Glutamatergic neuron (in vitro differentiated cells): Measurements from ENCODE around the gene CHTF18. TPM values are rescaled to one million over a fixed set of nuclear protein-coding genes. Genes with fewer than 3 reads are reported as not detected.

Experiments
- DNase-seq: peaks from one replicate; pipeline ENCODE4 v3.0.0; 2022
- H3K27ac Mint-ChIP-seq: one replicate; pipeline ENCODE4 v1.8.0; 2020; ENCODE audit warnings: mild to moderate bottlenecking, mixed read lengths, inconsistent platforms; ENCODE audit not compliant: unreplicated experiment
- H3K27me3 Mint-ChIP-seq: one replicate; pipeline ENCODE4 v1.8.0; 2020; ENCODE audit warnings: mild to moderate bottlenecking, moderate library complexity, mixed read lengths, inconsistent platforms; ENCODE audit not compliant: unreplicated experiment
- H3K36me3 Mint-ChIP-seq: one replicate; pipeline ENCODE4 v1.8.0; 2020; ENCODE audit warnings: mild to moderate bottlenecking, mixed read lengths, inconsistent platforms; ENCODE audit not compliant: unreplicated experiment
- H3K4me1 Mint-ChIP-seq: one replicate; pipeline ENCODE4 v1.8.0; 2020; ENCODE audit warnings: mild to moderate bottlenecking, low read depth, mixed read lengths, inconsistent platforms; ENCODE audit not compliant: unreplicated experiment
- H3K4me3 Mint-ChIP-seq: one replicate; pipeline ENCODE4 v1.8.0; 2020; ENCODE audit warnings: mild to moderate bottlenecking, mixed read lengths, inconsistent platforms; ENCODE audit not compliant: unreplicated experiment
- H3K9me3 Mint-ChIP-seq: one replicate; pipeline ENCODE4 v1.8.0; 2020; ENCODE audit warnings: mild to moderate bottlenecking, moderate library complexity, mixed read lengths, inconsistent platforms; ENCODE audit not compliant: unreplicated experiment
- long read RNA-seq: library from polyadenylated mRNA; unstranded; transcript quantifications from one replicate; pipeline ENCODE4 v2.0.0, GENCODE V29; 2020; ENCODE audit not compliant: unreplicated experiment
- total RNA-seq: library from RNA; stranded (reverse); fragmentation: NEBNext Ultra II Directional; extraction: Animal tissue kit (Norgen Biotek cat#: 25700); gene quantifications from one replicate; pipeline ENCODE4 v1.2.1, GENCODE V29; 2021; ENCODE audit not compliant: unreplicated experiment
- TF ChIP-seq, protein P1 (sequence below): fragments of 200-600 bp; sonication (generic); IDR thresholded peaks from one replicate; pipeline ENCODE4 v1.5.0; 2021; ENCODE audit not compliant: partially characterized antibody, unreplicated experiment

The CHTF18 gene
- 49.2 TPM for total RNA-seq
- long read RNA-seq, partial matches to known transcripts, result 3 of 7 reads
- long read RNA-seq, other reads (novel, unspliced or antisense), result 3 of 7 reads

DNA sequence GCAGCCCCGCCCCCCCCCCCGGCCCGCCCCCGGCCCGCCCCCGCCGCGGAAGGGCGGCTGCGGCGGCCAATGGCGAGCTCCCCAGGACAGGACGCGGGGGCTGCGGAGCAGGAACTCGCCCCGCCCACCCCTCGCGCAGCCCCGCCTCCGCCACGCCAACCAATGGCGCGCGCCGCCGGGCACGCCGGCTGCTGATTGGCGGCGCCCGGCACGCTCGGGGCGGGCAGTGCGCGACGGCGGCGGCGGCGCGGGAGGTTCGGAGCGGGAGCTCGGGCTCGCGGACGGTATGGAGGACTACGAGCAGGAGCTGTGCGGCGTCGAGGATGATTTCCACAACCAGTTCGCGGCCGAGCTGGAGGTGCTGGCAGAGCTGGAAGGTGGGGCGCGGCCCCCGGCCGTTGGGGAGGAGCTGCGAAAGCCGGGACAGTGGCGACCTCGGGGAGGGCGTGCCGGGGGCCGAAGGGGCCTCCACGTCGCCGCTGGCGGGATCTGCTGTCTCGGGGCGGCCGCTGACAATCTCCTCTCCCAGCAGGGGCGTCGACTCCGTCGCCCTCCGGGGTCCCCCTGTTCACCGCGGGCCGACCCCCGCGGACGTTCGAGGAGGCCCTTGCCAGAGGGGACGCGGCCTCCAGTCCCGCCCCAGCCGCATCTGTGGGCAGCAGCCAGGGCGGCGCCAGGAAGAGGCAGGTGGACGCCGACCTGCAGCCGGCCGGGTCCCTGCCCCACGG lies at the start of gene CHTF18:
CHTF18 (plus strand) TSS at position 222 of the 728 bp plus-strand sequence; CDS start at position 287, 65 bp downstream.
- peaks cover 5% of the 10 kb centered on the region for H3K27me3 Mint-ChIP-seq
- H3K4me3 Mint-ChIP-seq, result peak within 1 kb of the TSS; percentile 85
- TF ChIP-seq, protein P1, sequence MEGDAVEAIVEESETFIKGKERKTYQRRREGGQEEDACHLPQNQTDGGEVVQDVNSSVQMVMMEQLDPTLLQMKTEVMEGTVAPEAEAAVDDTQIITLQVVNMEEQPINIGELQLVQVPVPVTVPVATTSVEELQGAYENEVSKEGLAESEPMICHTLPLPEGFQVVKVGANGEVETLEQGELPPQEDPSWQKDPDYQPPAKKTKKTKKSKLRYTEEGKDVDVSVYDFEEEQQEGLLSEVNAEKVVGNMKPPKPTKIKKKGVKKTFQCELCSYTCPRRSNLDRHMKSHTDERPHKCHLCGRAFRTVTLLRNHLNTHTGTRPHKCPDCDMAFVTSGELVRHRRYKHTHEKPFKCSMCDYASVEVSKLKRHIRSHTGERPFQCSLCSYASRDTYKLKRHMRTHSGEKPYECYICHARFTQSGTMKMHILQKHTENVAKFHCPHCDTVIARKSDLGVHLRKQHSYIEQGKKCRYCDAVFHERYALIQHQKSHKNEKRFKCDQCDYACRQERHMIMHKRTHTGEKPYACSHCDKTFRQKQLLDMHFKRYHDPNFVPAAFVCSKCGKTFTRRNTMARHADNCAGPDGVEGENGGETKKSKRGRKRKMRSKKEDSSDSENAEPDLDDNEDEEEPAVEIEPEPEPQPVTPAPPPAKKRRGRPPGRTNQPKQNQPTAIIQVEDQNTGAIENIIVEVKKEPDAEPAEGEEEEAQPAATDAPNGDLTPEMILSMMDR, result no peak
- peaks cover 5% of the 10 kb centered on the region for H3K9me3 Mint-ChIP-seq
- H3K4me1 Mint-ChIP-seq, result no peaks in the 10 kb centered on the region
- H3K36me3 Mint-ChIP-seq, result no peaks in the 10 kb centered on the region
- H3K27ac Mint-ChIP-seq, result peak within 1 kb of the TSS; percentile 69
- peak; percentile 93 for DNase-seq

DNA sequence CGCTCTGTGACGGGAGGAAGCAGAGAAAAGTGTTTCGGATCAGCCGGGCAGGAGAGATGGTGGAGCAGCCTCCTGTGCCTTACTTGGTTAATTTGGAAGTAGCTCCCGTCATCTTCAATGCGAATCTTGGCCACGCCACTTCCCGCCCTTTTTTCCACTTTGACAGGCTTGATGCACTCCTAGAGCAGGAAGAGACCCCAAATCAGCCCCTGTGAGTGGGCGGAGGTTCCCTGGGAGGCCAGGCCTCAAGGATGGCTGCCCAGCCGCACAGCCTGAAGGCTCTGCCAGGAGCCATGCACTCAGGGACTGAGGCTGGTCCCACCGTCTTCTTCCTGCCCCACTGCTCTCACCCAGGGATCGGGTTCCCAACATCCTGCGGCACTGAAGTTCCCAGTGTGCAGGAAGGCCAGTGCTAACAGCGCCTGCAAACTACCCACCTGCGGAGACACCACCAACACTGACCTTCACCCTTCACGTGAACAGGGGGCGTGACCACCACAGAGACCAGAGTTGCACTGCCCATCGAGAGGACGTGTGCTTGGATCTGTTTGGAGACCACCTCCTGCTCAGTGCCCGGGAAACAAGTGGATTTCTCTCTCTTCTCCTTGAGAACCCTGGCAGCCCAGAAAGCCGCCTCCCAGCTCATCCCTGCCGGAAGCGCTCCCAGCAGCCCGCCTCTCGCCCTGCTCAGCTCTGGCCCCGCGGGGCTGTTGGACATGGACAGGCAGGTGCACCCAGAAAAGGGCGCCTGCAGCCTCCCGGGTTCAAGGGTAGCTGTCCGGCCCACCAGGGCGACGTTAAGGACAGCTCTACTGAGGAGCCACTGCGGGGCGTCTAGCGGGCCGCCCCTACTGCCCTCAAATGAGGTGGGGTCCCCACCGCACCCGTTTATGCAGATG lies 48.6 kb upstream of the CHTF18 start:
- Mint-ChIP-seq H3K4me1 (no peaks in the 10 kb centered on the region), H3K4me3 (peak overlapping the region; percentile 78), H3K27me3 (peaks cover 11% of the 10 kb centered on the region), H3K27ac (no peak overlapping the region), H3K36me3 (no peaks in the 10 kb centered on the region), H3K9me3 (peaks cover 6% of the 10 kb centered on the region)
- DNase-seq, result no peak
- TF ChIP-seq, protein P1, result no peak

DNA sequence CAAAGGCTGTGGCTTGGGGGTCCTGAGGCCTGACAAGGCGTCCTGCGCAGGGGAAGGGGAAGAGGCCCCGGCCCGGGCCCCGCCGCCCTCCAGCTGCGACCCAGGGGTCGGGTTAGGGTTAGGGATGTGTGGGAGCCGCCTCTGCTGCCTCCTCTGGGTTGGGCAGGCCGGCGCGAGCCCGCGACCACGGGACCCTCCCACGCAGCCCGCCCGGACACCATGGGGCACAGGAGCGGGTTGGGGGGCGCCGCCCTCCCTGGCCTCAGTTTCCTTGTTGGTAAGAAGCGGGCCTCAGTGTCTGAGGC lies 48.0 kb upstream of the CHTF18 start:
- Mint-ChIP-seq H3K27ac (no peak overlapping the region), H3K27me3 (peaks cover 8% of the 10 kb centered on the region), H3K36me3 (no peaks in the 10 kb centered on the region), H3K9me3 (peaks cover 4% of the 10 kb centered on the region), H3K4me3 (peak overlapping the region; percentile 78), H3K4me1 (no peaks in the 10 kb centered on the region)
- DNase-seq, result no peak
- TF ChIP-seq, protein P1, result no peak

DNA sequence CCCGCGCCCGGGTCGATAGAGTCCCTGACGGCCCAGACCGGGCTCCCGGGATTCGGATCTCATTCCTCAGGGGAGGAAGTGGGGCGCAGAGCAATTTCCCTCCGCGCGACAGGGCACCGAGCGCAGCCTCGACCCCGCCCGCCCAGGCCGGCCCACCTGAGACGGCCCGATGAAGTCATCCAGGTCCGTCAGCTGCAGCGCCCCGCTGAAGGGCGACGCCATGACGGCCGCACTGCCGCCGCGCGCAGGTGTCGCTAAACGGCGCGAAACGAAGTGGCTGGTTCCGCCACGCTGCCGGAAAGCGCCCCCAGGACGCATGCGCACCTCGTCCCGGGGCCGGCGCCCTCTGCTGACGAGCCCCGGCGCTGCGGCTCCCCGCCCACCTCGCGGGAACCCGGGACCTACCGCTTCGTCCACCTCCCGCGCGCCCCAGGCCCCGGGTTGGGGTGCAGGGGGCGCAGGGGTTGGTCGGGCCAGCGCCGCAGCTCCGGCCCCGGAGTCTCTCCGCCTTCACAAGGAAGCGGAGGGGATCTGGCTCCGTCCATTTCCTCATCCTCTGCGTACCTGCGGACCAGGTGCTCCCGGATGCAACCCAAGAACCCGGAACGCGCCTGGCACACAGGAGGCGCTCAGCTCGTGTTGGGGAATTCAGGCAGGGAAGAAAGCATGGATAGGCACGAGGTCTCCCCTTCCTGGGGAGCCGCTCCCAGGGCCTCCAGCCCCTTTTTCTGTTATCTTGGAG lies 47.5 kb upstream of the CHTF18 start, which contains the start of gene CIAO3:
CIAO3 (minus strand) TSS at position 234 of the 742 bp plus-strand sequence; CDS start at position 222, 12 bp downstream.
- Mint-ChIP-seq H3K4me1 (no peaks in the 10 kb centered on the region), H3K27me3 (peaks cover 8% of the 10 kb centered on the region), H3K36me3 (no peaks in the 10 kb centered on the region), H3K27ac (no peak within 1 kb of the TSS), H3K4me3 (peak within 1 kb of the TSS; percentile 84), H3K9me3 (peaks cover 4% of the 10 kb centered on the region)
- peak; percentile 95 for DNase-seq
- TF ChIP-seq, protein P1, result peak; percentile 98
